Muscle layer of colon (tissue), 2 donors: ENCODE results near the gene ZNF524.

ENCODE experiments used
- H3K27ac ChIP-seq: one replicate; pipeline ENCODE4 v1.7.0; 2013; ENCODE audit warnings: low read depth, mild to moderate bottlenecking, low read length, moderate library complexity
- H3K27me3 ChIP-seq, 2 donors: one replicate each; pipeline ENCODE4 v1.7.0; 2013; ENCODE audit warnings: low read length in 2 of 2, mild to moderate bottlenecking in 2 of 2; ENCODE audit not compliant: insufficient read depth in 2 of 2, control insufficient read depth in 1 of 2
- H3K36me3 ChIP-seq: one replicate; pipeline ENCODE4 v1.7.0; 2013; ENCODE audit warnings: mild to moderate bottlenecking, low read length; ENCODE audit not compliant: insufficient read depth
- H3K4me1 ChIP-seq: one replicate; pipeline ENCODE4 v1.7.0; 2013; ENCODE audit warnings: mild to moderate bottlenecking, low read length; ENCODE audit not compliant: insufficient read depth
- H3K4me3 ChIP-seq, 2 donors: one replicate each; pipeline ENCODE4 v1.7.0; 2013; ENCODE audit warnings: low read length in 2 of 2, low read depth in 1 of 2, mild to moderate bottlenecking in 1 of 2, moderate library complexity in 1 of 2
- H3K9ac ChIP-seq: one replicate; pipeline ENCODE4 v1.7.0; 2013; ENCODE audit warnings: low read length
- H3K9me3 ChIP-seq: one replicate; pipeline ENCODE4 v1.7.0; 2013; ENCODE audit warnings: mild to moderate bottlenecking, low read length
- donor health status: abdominal sarcoma.
- donor health status: Adenocarcinoma of cecum.

ZNF524 gene

DNA sequence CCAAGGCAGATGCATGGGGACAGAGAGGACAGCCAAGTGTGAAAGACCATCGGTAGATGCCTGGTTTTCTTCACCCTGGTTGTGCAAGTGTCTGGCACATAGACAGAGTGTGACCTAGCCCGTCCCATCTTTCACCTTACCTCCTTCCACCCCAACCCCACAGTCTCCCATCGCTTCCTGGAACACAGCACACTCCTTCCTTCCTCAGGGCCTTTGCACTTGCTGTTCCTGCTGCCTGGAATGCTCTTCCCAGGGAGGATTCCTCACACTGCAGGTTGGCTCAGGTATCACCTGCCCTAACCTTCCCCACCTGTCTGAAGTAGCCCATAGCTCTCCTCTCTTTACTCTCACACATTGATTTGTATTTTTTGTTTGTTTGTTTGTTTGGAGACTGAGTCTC is 3.8 kb upstream of the ZNF524 start:
- Histone ChIP-seq H3K36me3 (peaks cover 25% of the 10 kb centered on the region), H3K27ac (no peak overlapping the region), H3K9me3 (no peaks in the 10 kb centered on the region), H3K4me1 (peaks cover 15% of the 10 kb centered on the region), H3K9ac (no peak overlapping the region), H3K27me3 (no peaks in the 10 kb centered on the region), H3K4me3 (no peak overlapping the region)

DNA sequence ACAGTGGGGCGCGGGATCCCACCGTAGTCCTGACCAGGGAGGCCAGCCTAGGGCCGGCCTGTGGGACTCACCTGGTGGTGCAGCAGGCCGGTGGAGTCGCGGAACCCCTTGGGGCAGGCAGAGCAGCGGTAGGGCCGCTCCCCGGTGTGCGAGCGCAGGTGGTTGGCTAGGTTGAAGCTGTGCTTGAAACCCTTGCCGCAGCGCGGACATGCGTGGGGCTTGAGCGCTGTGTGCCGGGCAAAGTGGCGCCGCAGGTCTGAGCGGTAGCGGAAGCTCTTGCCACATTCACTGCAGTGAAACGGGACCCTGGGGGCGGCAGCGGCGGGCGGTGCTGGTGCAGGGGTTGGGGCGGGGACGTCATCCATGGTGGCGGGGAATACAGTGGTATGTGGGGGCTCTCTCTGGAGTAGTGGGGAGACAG is 2.6 kb upstream of the ZNF524 start:
- H3K9ac ChIP-seq, result no peak overlapping the region
- no peak overlapping the region for H3K27ac ChIP-seq
- peaks cover 20% of the 10 kb centered on the region for H3K36me3 ChIP-seq

DNA sequence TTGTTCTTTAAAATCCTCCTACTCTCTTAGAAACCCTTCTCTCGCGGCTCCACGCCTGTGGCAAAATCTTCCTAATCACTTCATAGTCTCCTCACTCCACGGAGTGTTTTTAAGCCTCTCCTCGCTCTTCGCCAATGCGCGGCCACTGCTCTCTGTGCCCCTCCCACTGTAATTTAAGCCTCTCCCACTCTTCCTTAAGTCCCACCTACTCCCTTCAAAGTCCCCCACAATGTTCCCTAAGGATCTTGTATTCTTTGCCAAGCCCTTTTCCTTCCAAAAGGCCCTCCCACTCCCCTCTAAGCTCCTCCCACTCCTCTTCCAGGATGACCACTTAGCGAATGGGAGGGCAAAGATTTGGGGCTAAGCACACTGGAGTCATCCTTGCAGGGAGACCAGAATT is 2.1 kb upstream of the ZNF524 start:
- Histone ChIP-seq H3K36me3 (peaks cover 20% of the 10 kb centered on the region), H3K4me3 (no peak overlapping the region), H3K27ac (no peak overlapping the region), H3K9ac (no peak overlapping the region), H3K9me3 (no peaks in the 10 kb centered on the region), H3K4me1 (peaks cover 18% of the 10 kb centered on the region), H3K27me3 (no peaks in the 10 kb centered on the region)

More for the DNA sequence above, 2.6 kb upstream of the ZNF524 start:
- peaks cover 18% of the 10 kb centered on the region for H3K4me1 ChIP-seq
- no peaks in the 10 kb centered on the region for H3K27me3 ChIP-seq
- no peaks in the 10 kb centered on the region for H3K9me3 ChIP-seq
- H3K4me3 ChIP-seq, result no peak overlapping the region

DNA sequence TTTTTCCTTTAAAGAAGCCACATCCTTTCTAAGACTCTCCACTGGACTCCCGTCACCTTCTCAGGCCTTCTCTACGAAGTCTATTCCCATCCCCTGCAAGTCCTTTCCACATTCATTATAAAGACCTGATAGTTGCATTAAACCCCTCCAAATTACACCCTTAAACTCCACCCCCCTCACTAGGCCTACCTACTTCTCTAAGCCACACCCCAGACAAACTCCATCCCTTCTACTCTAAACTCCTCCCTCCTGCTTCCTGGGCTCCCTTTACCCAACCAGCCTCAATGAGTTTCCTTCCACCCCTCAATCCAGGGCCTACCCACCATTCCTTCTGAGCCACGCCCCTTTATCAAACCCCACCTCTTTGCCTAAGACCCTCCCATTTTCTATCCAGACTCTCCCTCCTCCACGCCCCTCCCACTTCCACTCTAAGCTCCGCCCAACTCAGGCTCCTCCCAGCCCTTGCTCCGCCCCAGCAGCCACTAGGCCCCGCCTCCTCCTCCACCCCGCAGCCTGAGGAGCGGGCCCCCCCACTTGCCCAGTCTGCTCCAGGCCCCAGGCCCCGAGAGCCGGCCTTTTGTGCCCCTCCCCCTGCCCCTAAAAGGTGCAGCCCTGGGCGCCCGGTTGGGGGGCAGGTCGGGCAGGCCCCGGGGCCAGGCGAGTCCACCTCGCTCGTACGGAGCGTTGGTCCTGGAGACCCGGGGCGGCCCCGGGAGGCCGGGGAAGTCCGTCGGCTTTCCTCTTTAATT is 1.2 kb upstream of the ZNF524 start:
- Histone ChIP-seq H3K9me3 (no peaks in the 10 kb centered on the region), H3K27me3 (no peaks in the 10 kb centered on the region), H3K9ac (no peak overlapping the region), H3K4me3 (peak overlapping the region; percentile 75 to 91), H3K27ac (peak overlapping the region; percentile 99), H3K4me1 (peaks cover 18% of the 10 kb centered on the region), H3K36me3 (peaks cover 20% of the 10 kb centered on the region)

DNA sequence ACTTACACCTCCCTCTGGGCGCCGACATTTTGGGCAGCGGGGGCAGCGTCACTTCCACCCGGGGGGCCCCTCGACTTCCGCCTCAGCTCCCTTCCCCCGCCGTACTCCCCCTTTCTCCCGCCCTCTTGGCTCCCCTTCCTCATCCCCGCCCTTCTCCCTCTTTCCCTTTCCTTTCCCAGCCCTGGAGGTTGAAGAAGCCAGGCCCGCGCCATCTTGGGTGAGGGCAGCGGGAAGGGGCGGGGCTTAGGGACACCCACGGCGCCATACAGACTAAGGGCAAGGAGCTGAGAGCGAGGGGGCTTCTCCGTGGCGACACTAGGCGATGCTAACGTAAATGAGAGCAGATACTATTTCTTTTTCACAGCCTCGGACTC is 633 bp upstream of the ZNF524 start, which contains the start of gene FIZ1:
TSS of gene FIZ1 (minus strand) at position 50 of the 374 bp plus-strand sequence. CDS start 1,652 bp downstream, outside the sequence.
- no peaks in the 10 kb centered on the region for H3K9me3 ChIP-seq
- peak within 1 kb of the TSS; percentile 91 to 95 for H3K4me3 ChIP-seq
- H3K9ac ChIP-seq, result peak within 1 kb of the TSS; percentile 61
- no peaks in the 10 kb centered on the region for H3K27me3 ChIP-seq
- peak within 1 kb of the TSS; percentile 99 for H3K27ac ChIP-seq
- H3K36me3 ChIP-seq, result peaks cover 20% of the 10 kb centered on the region
- peaks cover 18% of the 10 kb centered on the region for H3K4me1 ChIP-seq

DNA sequence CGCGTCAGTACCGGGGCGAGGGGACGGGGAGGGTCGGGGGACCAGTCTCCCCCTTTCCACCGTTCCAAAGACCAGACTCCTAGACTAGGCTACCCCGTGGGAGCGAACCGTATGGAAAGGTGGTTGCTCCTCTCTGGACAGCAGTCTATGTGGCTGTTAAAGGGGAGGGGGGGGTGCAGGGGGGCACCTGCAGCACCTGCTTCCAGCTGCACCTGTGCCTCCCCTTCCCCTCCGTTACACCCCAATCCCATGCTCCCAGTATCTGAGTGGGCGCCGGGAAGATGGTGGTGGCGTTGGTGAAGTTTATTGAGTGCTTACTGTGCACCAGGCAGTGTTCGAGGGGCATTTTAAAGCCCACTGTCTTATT is 557 bp downstream of the ZNF524 start:
- Histone ChIP-seq H3K9me3 (no peaks in the 10 kb centered on the region), H3K27ac (peak overlapping the region; percentile 99), H3K4me1 (peaks cover 23% of the 10 kb centered on the region), H3K27me3 (no peaks in the 10 kb centered on the region), H3K9ac (peak overlapping the region; percentile 49), H3K4me3 (peak overlapping the region; percentile 91 to 95), H3K36me3 (peaks cover 14% of the 10 kb centered on the region)

DNA sequence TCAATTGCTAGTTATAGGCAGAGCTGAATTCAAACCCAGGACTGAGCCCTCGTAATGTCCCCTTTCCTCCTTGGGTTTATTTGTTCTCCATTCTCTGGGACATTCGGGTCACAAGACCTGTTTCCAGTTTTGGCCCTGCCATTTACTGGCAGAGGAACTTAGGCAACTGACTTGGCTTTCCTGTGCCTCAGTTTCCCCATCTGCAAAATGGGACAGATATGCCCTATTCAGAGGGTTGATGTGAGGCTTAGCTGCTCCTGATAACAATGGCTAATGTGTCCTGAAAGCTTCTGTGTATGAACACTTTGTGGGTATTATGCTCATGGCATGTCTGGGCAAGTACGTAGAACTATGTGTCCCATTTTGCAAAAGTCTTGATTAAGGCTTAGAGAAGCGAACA is 996 bp downstream of the ZNF524 start:
- Histone ChIP-seq H3K9ac (peak overlapping the region; percentile 49), H3K27ac (peak overlapping the region; percentile 99), H3K9me3 (no peaks in the 10 kb centered on the region), H3K4me1 (peaks cover 23% of the 10 kb centered on the region), H3K4me3 (peak overlapping the region; percentile 91 to 95), H3K36me3 (peaks cover 9% of the 10 kb centered on the region), H3K27me3 (no peaks in the 10 kb centered on the region)

DNA sequence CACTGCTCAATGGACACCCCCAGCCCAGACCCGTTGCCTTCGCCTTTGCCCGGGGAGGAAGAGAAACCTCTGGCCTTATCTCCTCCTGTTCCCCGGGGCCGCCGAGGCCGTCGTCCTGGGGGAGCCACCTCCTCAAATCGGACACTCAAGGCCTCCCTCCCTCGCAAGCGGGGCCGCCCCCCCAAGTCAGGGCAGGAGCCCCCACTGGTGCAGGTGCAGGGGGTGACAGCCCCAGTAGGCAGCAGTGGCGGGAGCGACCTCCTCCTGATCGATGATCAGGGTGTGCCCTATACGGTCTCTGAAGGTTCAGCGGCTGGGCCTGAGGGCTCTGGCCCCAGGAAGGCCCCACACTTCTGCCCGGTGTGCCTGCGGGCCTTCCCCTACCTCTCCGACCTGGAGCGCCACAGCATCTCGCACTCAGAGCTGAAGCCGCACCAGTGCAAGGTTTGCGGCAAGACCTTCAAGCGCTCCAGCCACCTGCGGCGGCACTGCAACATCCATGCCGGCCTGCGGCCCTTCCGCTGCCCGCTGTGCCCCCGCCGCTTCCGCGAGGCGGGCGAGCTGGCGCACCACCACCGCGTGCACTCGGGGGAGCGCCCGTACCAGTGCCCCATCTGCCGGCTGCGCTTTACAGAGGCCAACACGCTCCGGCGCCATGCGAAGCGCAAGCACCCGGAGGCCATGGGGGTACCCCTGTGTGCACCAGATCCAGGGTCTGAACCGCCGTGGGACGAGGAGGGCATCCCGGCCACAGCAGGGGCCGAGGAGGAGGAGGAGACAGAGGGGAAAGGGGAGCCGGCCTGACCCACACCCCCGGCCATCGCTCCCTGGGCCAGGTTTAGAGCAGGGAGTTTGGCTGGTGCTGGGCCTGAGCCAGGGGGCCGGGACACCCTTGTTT is 2.3 kb downstream of the ZNF524 start:
- no peak overlapping the region for H3K4me3 ChIP-seq
- peaks cover 36% of the 10 kb centered on the region for H3K4me1 ChIP-seq
- H3K9ac ChIP-seq, result no peak overlapping the region
- H3K36me3 ChIP-seq, result peaks cover 6% of the 10 kb centered on the region
- H3K27ac ChIP-seq, result peak overlapping the region; percentile 21
- no peaks in the 10 kb centered on the region for H3K27me3 ChIP-seq
- H3K9me3 ChIP-seq, result no peaks in the 10 kb centered on the region

DNA sequence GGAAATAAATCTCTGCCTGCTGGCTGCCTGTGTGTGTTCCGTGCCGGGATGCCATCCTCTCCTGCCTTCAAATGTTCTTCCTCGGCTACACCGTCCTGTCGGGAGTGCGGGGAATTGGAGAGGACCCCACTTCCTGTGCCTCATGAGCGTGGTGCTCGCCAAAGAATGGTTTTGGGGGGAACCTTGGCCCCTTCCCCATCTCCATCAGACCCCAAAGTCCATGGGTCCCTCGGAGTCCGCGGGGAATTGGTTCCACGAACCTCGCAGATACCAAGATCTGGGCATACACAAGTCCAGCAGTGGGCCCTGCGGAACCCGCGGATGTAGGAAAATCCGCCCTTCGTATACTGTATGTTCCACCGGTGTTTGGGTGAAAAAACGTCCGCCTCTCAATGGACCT is 3.0 kb downstream of the ZNF524 start:
- Histone ChIP-seq H3K4me3 (no peak overlapping the region), H3K36me3 (peaks cover 6% of the 10 kb centered on the region), H3K4me1 (peaks cover 35% of the 10 kb centered on the region), H3K9ac (no peak overlapping the region), H3K27ac (no peak overlapping the region), H3K27me3 (no peaks in the 10 kb centered on the region), H3K9me3 (no peaks in the 10 kb centered on the region)

DNA sequence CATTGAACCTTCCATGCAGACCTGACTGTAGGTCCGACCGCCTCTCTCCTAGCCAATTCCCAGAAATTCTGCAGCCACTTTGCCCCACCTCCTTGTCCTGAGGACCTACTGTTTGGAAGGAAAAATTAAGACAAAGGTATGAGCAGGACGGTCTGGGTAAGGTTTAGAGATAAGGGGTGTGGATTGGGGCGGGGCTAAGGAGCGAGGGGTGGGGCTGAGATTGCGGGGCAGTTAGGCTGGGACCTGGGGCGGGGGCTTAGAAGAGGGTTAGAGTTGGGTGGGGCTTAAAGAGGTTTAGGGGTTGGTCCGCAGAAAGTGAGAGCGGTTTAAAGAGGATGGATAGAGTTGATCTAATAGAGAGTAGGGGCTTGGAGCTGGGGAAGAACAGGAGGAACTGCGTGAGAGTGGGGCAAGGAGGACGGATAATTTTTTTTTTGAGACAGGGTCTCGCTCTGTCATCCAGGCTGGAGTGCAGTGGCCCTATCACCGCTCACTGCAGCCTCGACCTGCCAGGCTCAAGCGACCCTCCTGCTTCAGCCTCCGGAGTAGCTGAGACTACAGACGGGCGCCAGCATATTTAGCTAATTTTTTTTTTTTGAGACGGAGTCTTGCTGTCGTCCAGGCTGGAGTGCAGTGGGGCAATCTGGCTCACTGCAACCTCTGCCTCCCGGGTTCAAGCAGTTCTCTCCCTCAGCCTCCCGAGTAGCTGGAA is 3.6 kb downstream of the ZNF524 start:
- Histone ChIP-seq H3K9ac (no peak overlapping the region), H3K27ac (peak overlapping the region; percentile 93), H3K4me1 (peaks cover 29% of the 10 kb centered on the region), H3K4me3 (no peak overlapping the region), H3K36me3 (peaks cover 6% of the 10 kb centered on the region), H3K27me3 (no peaks in the 10 kb centered on the region), H3K9me3 (no peaks in the 10 kb centered on the region)

DNA sequence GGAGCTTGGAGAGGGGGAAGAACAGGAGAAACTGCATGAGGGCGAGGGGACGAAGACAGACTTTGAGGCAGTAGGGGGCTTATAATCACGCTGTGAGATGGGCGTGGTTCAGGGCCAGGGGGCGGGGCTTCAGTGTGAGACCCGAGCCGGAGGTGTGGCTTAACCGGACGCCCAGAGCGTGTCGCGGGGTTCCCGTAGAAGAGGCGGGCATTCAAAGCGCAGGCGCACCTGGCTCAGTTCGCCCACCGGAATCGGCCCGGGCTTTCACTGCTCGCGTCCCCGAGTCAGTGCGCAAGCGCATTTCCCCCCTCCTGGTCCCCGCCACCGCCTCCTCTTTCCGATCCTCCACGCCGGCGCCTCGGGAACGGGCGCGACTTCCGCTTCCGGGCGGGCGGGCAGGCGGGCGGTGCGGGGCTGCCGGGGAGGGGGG is 5.1 kb downstream of the ZNF524 start:
- H3K4me1 ChIP-seq, result peaks cover 28% of the 10 kb centered on the region
- peak overlapping the region; percentile 93 for H3K27ac ChIP-seq
- no peak overlapping the region for H3K9ac ChIP-seq
- peaks cover 6% of the 10 kb centered on the region for H3K36me3 ChIP-seq
- peak overlapping the region; percentile 27 to 86 for H3K4me3 ChIP-seq
- H3K9me3 ChIP-seq, result no peaks in the 10 kb centered on the region
- H3K27me3 ChIP-seq, result no peaks in the 10 kb centered on the region
